ENCODE data around the gene LAMC2. TPM values are rescaled to one million over a fixed set of nuclear protein-coding genes. Genes with fewer than 3 reads are reported as not detected.

The LAMC2 gene
- total and polyA plus RNA-seq, 9 of the 15 experiments (the other 6 are each of a cell fraction or from before 2014, with no cell fraction given) = 0.02 to 0.03 TPM; not detected in 7

- no peak for TF ChIP-seq ZNF518B (CRISPR knock-in tag; IDR thresholded peaks at IDR 0.05)
- TF ChIP-seq REST (IDR thresholded peaks at IDR 0.05; ENCODE audit: borderline replicate concordance) = no peak
- TF ChIP-seq REST (CRISPR knock-in tag; IDR thresholded peaks at IDR 0.05; ENCODE audit: low read depth) = no peak
- no peak for TF ChIP-seq SMARCB1 (IDR thresholded peaks at IDR 0.05; ENCODE audit: insufficient read length, low read depth)
- no peak for TF ChIP-seq THRB (CRISPR knock-in tag; conservative IDR thresholded peaks at IDR 0.05)
- TF ChIP-seq ZSCAN32 (CRISPR knock-in tag; IDR thresholded peaks at IDR 0.05) = no peak
Observed at GRCh38 chr1:183166454-183166853, 19.6 kb upstream of the LAMC2 start (continued).
